K562 (cell line): ENCODE measurements around the gene DCDC2. TPM values are rescaled to one million over a fixed set of nuclear protein-coding genes. Genes with fewer than 3 reads are reported as not detected.

Experiments used
- ATAC-seq: fragments of 200-7000 bp; cut with Tn5 transposase; 3 replicates; pipeline ENCODE4 v1.9.1; 2020; ENCODE audit warnings: moderate library complexity
- BruUV-seq: library from RNA; stranded (reverse); fragments of 400-500 nt; replicated peaks from 2 replicates; lab custom pipeline; 2021; lab: Mats Ljungman, UMichigan
- CTCF ChIA-PET: fragments of 300-600 bp; formaldehyde crosslinking; extraction: SDS; loops from one replicate; lab custom pipeline; 2021; ENCODE audit warnings: low intra/inter-chr PET ratio; lab: Yijun Ruan, JAX
- POLR2A ChIA-PET: fragments of 300-600, 350-650 bp; sonication (Branson Sonifier 250); formaldehyde crosslinking; extraction: SDS; loops from one replicate; lab custom pipeline; 2021; ENCODE audit warnings: antibody characterized with exemption, inconsistent platforms; lab: Yijun Ruan, JAX
- DNase-seq, 4 experiments: peaks; one replicate each; pipeline versions ENCODE4 v3.0.0 to v3.0.0-alpha.2; 2011 to 2018; ENCODE audit warnings: low spot score in 3 of 4, mixed read lengths in 3 of 4; ENCODE audit errors: extremely low read depth in 1 of 4
- FAIRE-seq: peaks from 2 replicates; lab custom pipeline; 2011; peaks lifted over from hg19 to GRCh38; lab: Jason Lieb, UNC
- H2AFZ ChIP-seq: 2 replicates; pipeline ENCODE4 v1.6.0; 2011; ENCODE audit warnings: low read depth, low read length, control low read depth, inconsistent platforms
- H3K27ac ChIP-seq: fragments of 200-600 bp; 3 replicates; pipeline ENCODE4 v1.8.0; 2011; ENCODE audit warnings: low read depth, mild to moderate bottlenecking, control low read depth, inconsistent platforms, low read length, moderate library complexity, mixed read lengths; ENCODE audit errors: extremely low read depth
- H3K27me3 ChIP-seq, 2 experiments: fragments of 300-600 bp in 1 of 2; 2 replicates in 1 of 2; 3 replicates in 1 of 2; pipeline versions ENCODE4 v1.6.0 to v1.8.0; 2011; ENCODE audit warnings: inconsistent platforms in 2 of 2, low read length in 2 of 2, mild to moderate bottlenecking in 1 of 2, mixed read lengths in 1 of 2, moderate library complexity in 1 of 2; ENCODE audit not compliant: control insufficient read depth in 2 of 2, insufficient read depth in 2 of 2
- H3K36me3 ChIP-seq: fragments of 300-600 bp; 3 replicates; pipeline ENCODE4 v1.8.0; 2011; ENCODE audit warnings: mild to moderate bottlenecking, low read length, inconsistent platforms; ENCODE audit not compliant: control insufficient read depth, insufficient read depth
- H3K4me1 ChIP-seq, 2 experiments: fragments of 200-600 bp in 1 of 2; replicated peaks in 1 of 2; 2 replicates in 1 of 2; 3 replicates in 1 of 2; pipeline versions ENCODE4 v1.5.1 to v1.8.0; 2011; ENCODE audit warnings: inconsistent platforms in 2 of 2, low read length in 2 of 2, mild to moderate bottlenecking in 1 of 2, mixed read lengths in 1 of 2, moderate library complexity in 1 of 2; ENCODE audit not compliant: control insufficient read depth in 2 of 2, insufficient read depth in 2 of 2
- H3K4me2 ChIP-seq: 2 replicates; pipeline ENCODE4 v1.6.1; 2011; ENCODE audit warnings: low read length, control low read depth, inconsistent platforms, mixed read lengths; ENCODE audit not compliant: insufficient read depth
- H3K4me3 ChIP-seq: fragments of 200-600 bp; sonication (generic), shearing (Covaris generic); 2 replicates; pipeline ENCODE4 v1.5.1; 2016; ENCODE audit warnings: control low read depth, inconsistent platforms
- H3K79me2 ChIP-seq: fragments of 200-600 bp; 3 replicates; pipeline ENCODE4 v1.8.0; 2011; ENCODE audit warnings: low read length, inconsistent platforms; ENCODE audit not compliant: control insufficient read depth, insufficient read depth
- H3K9ac ChIP-seq, 2 experiments: 2 replicates each; pipeline versions ENCODE4 v1.6.0 to v1.6.1; 2011; ENCODE audit warnings: low read depth in 2 of 2, low read length in 2 of 2, control low read depth in 1 of 2, inconsistent platforms in 1 of 2, mild to moderate bottlenecking in 1 of 2, mixed read lengths in 1 of 2; ENCODE audit not compliant: insufficient read depth in 1 of 2
- H3K9me1 ChIP-seq: one replicate; pipeline ENCODE4 v1.6.0; 2011; ENCODE audit warnings: inconsistent platforms, mild to moderate bottlenecking, low read length, moderate library complexity; ENCODE audit not compliant: control insufficient read depth, insufficient read depth
- H3K9me3 ChIP-seq: replicated peaks from 2 replicates; pipeline ENCODE4 v1.5.1; 2011; ENCODE audit warnings: low read depth, low read length, inconsistent platforms; ENCODE audit not compliant: control insufficient read depth, insufficient read depth
- H4K20me1 ChIP-seq: replicated peaks from 2 replicates; pipeline ENCODE4 v1.6.1; 2011; ENCODE audit warnings: low read length, inconsistent platforms, mixed read lengths; ENCODE audit not compliant: control insufficient read depth, insufficient read depth
- CEBPG ChIP-seq, 3 experiments: fragments of 200-800 bp in 1 of 3; sonication (Bioruptor generic) in 1 of 3; sonication (generic) in 1 of 3; formaldehyde crosslinking in 1 of 3; IDR thresholded peaks in 2 of 3; conservative IDR thresholded peaks in 1 of 3; 2 replicates each; pipeline versions ENCODE4 v1.6.1 to v1.8.0; 2016 to 2022; ENCODE audit warnings: missing compliant biosample characterization in 2 of 3, missing genetic modification characterization in 2 of 3, mild to moderate bottlenecking in 1 of 3, missing genetic modification reagents in 1 of 3
- CREB1 ChIP-seq, 2 experiments: sonication (generic) in 1 of 2; formaldehyde crosslinking in 1 of 2; IDR thresholded peaks; 2 replicates each; pipeline versions ENCODE4 v1.6.1 to v1.8.0; 2012 to 2022; ENCODE audit warnings: inconsistent platforms in 1 of 2, mild to moderate bottlenecking in 1 of 2, missing genetic modification reagents in 1 of 2, moderate library complexity in 1 of 2
- DIDO1 ChIP-seq: fragments of 450-650 bp; IDR thresholded peaks from 2 replicates; pipeline ENCODE4 v1.6.1; 2016; ENCODE audit warnings: low read depth, missing biosample characterization, missing genetic modification characterization
- HMG20B ChIP-seq: fragments of 250-450 bp; sonication (Bioruptor Pico); IDR thresholded peaks from 2 replicates; pipeline ENCODE4 v1.5.0; 2021; ENCODE audit warnings: mild to moderate bottlenecking
- HNRNPK ChIP-seq: fragments of 200-400 bp; formaldehyde crosslinking; IDR thresholded peaks from one replicate; pipeline ENCODE4 v1.6.1; 2018; ENCODE audit warnings: mild to moderate bottlenecking, low read depth, low read length; ENCODE audit not compliant: poor library complexity, severe bottlenecking
- MEIS2 ChIP-seq: fragments of 450-650 bp; IDR thresholded peaks from 2 replicates; pipeline ENCODE4 v1.6.1; 2014; ENCODE audit warnings: mild to moderate bottlenecking; ENCODE audit not compliant: partially characterized antibody
- MTA1 ChIP-seq: fragments of 450-650 bp; IDR thresholded peaks from 2 replicates; pipeline ENCODE4 v1.6.1; 2017; ENCODE audit warnings: borderline replicate concordance
- NFXL1 ChIP-seq: fragments of 450-650 bp; formaldehyde crosslinking; IDR thresholded peaks from 2 replicates; pipeline ENCODE4 v1.4.0; 2021; ENCODE audit warnings: mild to moderate bottlenecking
- SUPT5H ChIP-seq: fragments of 450-650 bp; IDR thresholded peaks from 2 replicates; pipeline ENCODE4 v1.6.1; 2016
- ZNF431 ChIP-seq: sonication (generic); formaldehyde crosslinking; IDR thresholded peaks from 2 replicates; pipeline ENCODE4 v1.8.0; 2022; ENCODE audit warnings: mild to moderate bottlenecking, missing genetic modification reagents
- ZNF584 ChIP-seq: fragments of 200-800 bp; sonication (Bioruptor generic); IDR thresholded peaks from 2 replicates; pipeline ENCODE4 v1.6.1; 2016; ENCODE audit warnings: low read depth, mild to moderate bottlenecking, missing genetic modification characterization, missing compliant biosample characterization
- WGBS: fragments of 100-300 bp; shearing (Covaris generic); methylation state at CpG from one replicate; pipeline ENCODE4 v1.1.6; 2016; ENCODE audit warnings: low coverage, mixed read lengths; ENCODE audit not compliant: insufficient coverage; ENCODE audit errors: missing lambda C conversion rate; 5-methylcytosine and 5-hydroxymethylcytosine counted together
- in situ Hi-C: fragments of 300-500 bp; cut with MboI; formaldehyde crosslinking; loops from 4 replicates; pipeline ENCODE4 v1.15.0; 2018; ENCODE audit warnings: inconsistent platforms, mixed read lengths
- intact Hi-C: fragments of 100-400 bp; cut with micrococcal nuclease; formaldehyde crosslinking; loops from 2 replicates; pipeline ENCODE4 v1.14.2; 2022
- polyA plus RNA-seq, 8 experiments: library from polyadenylated mRNA; depleted of rRNA in 4 of 8; stranded (reverse) in 5 of 8; unstranded in 3 of 8; fragments of >200 nt; fragmentation: Nextera tagmentation in 2 of 8; fragmentation: Illumina TruSeq in 1 of 8; extraction: Ambion mirVana in 2 of 8; extraction: Trizol in 1 of 8; gene quantifications; 2 replicates each; pipeline versions ENCODE4 v1.2.1 to v1.2.3, GENCODE V29; 2011 to 2014; ENCODE audit warnings: inconsistent platforms in 1 of 8, missing spikeins in 1 of 8
- total RNA-seq, 7 experiments: library from RNA; depleted of rRNA in 6 of 7; stranded (reverse); fragments of >200 nt in 6 of 7; fragmentation: Illumina TruSeq in 2 of 7; extraction: Trizol in 2 of 7; gene quantifications; 2 replicates each; pipeline versions ENCODE4 v1.2.1 to v1.2.3, GENCODE V29; 2011 to 2021; ENCODE audit warnings: low replicate concordance in 1 of 7
- TF ChIP-seq, protein P1 (sequence below), 2 experiments: fragments of 450-650 bp in 1 of 2; sonication (generic) in 1 of 2; formaldehyde crosslinking in 1 of 2; IDR thresholded peaks in 1 of 2; conservative IDR thresholded peaks in 1 of 2; 2 replicates each; pipeline versions ENCODE4 v1.6.1 to v1.8.1; 2016 to 2023; ENCODE audit warnings: mild to moderate bottlenecking in 2 of 2, moderate library complexity in 2 of 2, inconsistent platforms in 1 of 2, missing genetic modification reagents in 1 of 2
- TF ChIP-seq, protein P2 (sequence below): fragments of 450-650 bp; IDR thresholded peaks from 2 replicates; pipeline ENCODE4 v1.6.1; 2017; ENCODE audit warnings: antibody characterized with exemption

The DCDC2 gene
- total and polyA plus RNA-seq, 9 of the 15 experiments (the other 6 are each of a cell fraction or from before 2014, with no cell fraction given), result 0.04 TPM; not detected in 8

GRCh38 chr6:24339932-24340331 is 17.9 kb downstream of the DCDC2 start (continued):
- no peak for TF ChIP-seq DIDO1 (tag)
- TF ChIP-seq, protein P1, sequence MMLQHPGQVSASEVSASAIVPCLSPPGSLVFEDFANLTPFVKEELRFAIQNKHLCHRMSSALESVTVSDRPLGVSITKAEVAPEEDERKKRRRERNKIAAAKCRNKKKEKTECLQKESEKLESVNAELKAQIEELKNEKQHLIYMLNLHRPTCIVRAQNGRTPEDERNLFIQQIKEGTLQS (IDR thresholded peaks at IDR 0.05), result no peak
- TF ChIP-seq, protein P1 (CRISPR knock-in tag; conservative IDR thresholded peaks at IDR 0.05), result no peak
- TF ChIP-seq CEBPG (CRISPR knock-in tag; IDR thresholded peaks at IDR 0.05), result no peak
- no peak for TF ChIP-seq CEBPG (tag; conservative IDR thresholded peaks at IDR 0.05 in 1 of 2, IDR thresholded peaks at IDR 0.05 in 1 of 2)
- no peak for TF ChIP-seq CREB1 (IDR thresholded peaks at IDR 0.05)
- no peak for TF ChIP-seq CREB1 (CRISPR knock-in tag; IDR thresholded peaks at IDR 0.05)
- TF ChIP-seq ZNF584, result no peak

DNA sequence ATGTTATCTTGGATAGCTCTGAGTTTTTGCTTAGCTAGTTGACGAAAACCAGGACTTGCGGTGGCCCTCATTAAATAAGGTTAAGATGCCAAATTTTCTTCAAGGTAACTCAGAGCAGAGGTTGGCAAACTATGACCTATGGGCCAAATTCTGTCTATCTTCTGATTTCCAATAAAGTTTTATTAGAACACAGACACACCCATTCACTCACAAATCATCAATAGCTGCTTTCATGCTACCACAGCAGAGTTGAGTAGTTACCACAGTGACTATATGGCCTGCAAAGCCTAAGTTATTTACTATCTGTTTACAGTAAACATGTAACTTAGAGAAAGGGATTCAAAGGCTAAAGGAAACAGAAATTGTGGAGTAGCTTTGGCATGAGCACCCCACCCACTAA is 23.6 kb downstream of the DCDC2 start:
- H3K27ac ChIP-seq, result no peak overlapping the region
- no peak overlapping the region for H3K9ac ChIP-seq
- H2AFZ ChIP-seq, result no peak overlapping the region
- H3K9me1 ChIP-seq, result no peaks in the 10 kb centered on the region
- no peaks in the 10 kb centered on the region for H3K4me1 ChIP-seq
- FAIRE-seq (no peak), DNase-seq (no peak), ATAC-seq (no peak)
- no peaks in the 10 kb centered on the region for H3K9me3 ChIP-seq
- H3K4me2 ChIP-seq, result no peak overlapping the region
- TF ChIP-seq, protein P2, sequence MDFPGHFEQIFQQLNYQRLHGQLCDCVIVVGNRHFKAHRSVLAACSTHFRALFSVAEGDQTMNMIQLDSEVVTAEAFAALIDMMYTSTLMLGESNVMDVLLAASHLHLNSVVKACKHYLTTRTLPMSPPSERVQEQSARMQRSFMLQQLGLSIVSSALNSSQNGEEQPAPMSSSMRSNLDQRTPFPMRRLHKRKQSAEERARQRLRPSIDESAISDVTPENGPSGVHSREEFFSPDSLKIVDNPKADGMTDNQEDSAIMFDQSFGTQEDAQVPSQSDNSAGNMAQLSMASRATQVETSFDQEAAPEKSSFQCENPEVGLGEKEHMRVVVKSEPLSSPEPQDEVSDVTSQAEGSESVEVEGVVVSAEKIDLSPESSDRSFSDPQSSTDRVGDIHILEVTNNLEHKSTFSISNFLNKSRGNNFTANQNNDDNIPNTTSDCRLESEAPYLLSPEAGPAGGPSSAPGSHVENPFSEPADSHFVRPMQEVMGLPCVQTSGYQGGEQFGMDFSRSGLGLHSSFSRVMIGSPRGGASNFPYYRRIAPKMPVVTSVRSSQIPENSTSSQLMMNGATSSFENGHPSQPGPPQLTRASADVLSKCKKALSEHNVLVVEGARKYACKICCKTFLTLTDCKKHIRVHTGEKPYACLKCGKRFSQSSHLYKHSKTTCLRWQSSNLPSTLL, result no peak
- TF ChIP-seq MTA1 (no peak), MEIS2 (no peak), ZNF431 (no peak), SUPT5H (no peak), NFXL1 (CRISPR knock-in tag) (no peak), HMG20B (CRISPR knock-in tag) (no peak), HNRNPK (no peak)
- WGBS, result 0% methylated on average over 2 of the region's 2 CpGs
- H3K36me3 ChIP-seq, result no peaks in the 10 kb centered on the region
- BruUV-seq, result no TSS peak
- ChIA-PET CTCF (no interaction called here), POLR2A (no interaction called here)
- H3K4me3 ChIP-seq, result no peak overlapping the region
- intact Hi-C loops, result no loop called here
- no peaks in the 10 kb centered on the region for H4K20me1 ChIP-seq
- in situ Hi-C loops, result no loop called here
- no peaks in the 10 kb centered on the region for H3K79me2 ChIP-seq
- H3K27me3 ChIP-seq, result no peaks in the 10 kb centered on the region
